ENCODE results near the gene VIPR1.

The VIPR1 gene

DNA sequence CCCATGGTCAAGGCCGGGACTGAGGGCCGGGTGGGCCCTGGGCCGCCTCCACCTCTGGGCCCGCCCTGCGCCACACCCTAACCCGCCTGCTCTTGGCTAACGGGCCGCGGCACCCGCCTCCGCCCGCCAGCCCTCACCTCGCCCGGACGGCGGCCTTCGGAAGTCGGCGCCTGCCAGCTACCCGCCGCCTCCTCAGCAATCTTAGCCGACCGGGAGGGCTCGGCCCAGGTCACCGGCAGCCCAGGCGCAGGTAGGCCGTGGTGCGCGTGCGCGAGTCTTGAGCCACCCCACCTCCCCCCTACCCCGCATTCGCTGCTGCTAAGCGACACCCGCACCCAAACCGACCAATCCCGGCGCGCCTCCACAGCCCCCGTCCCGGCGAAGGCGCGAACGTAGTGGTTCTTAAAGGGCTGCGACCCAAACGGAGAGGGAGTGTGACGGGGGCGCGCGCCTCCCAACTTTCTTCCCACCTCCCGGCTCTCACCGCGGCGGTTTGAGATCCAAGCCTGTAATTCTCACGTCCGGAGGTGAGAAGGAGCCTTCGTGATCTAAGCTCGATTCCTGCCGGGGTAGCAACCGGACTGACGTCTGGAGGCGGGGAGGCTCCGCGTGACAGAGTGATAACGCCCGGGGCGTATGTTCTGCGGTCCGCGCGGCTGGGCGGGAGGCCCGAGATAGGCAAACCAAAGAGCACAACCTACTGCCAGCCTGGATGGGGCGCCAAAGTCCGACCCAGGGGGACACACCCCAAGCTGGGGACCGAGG lies 79.4 kb downstream of the VIPR1 start, which contains the start of gene SEC22C:
Gene SEC22C (minus strand): TSS at position 259 of the 765 bp plus-strand sequence. CDS start 12,921 bp downstream, outside the sequence.
- Mint-ChIP-seq H3K4me1 (ENCODE audit: low read depth) (peaks cover 40% of the 10 kb centered on the region), H3K4me3 (peak within 1 kb of the TSS; percentile 88), H3K9me3 (no peaks in the 10 kb centered on the region), H3K27ac (peak within 1 kb of the TSS; percentile 88), H3K36me3 (ENCODE audit: low read depth) (peaks cover 22% of the 10 kb centered on the region), H3K27me3 (ENCODE audit: low read depth) (no peaks in the 10 kb centered on the region)

- Mint-ChIP-seq H3K9me3 (no peaks in the 10 kb centered on the region), H3K4me1 (ENCODE audit: low read depth) (peaks cover 39% of the 10 kb centered on the region), H3K27me3 (ENCODE audit: low read depth) (no peaks in the 10 kb centered on the region), H3K36me3 (ENCODE audit: low read depth) (peaks cover 21% of the 10 kb centered on the region), H3K27ac (peak overlapping the region; percentile 88), H3K4me3 (peak overlapping the region; percentile 88)
Measured at GRCh38 chr3:42582474-42583070, 80.1 kb downstream of the VIPR1 start.

Measured in T-helper 1 cell treated with Interleukin-12 subunit alpha and Interleukin-12 subunit beta and Interleukin-4 antibody, amounts not matched to agents 30 μg/mL and 1 μg/mL, for 36 hours (primary cell).